Renal pelvis (tissue), 4 donors: ENCODE data around the gene CDC16. TPM values are rescaled to one million over a fixed set of nuclear protein-coding genes. Genes with fewer than 3 reads are reported as not detected.
"Not testable (repeated sequence)": the region's sequence is repeated elsewhere in the genome, so short reads cannot be mapped to it uniquely, and the experiment has no call there.

Source experiments
- DNase-seq: peaks from one replicate; pipeline ENCODE4 v3.0.0-alpha.2; 2013
- polyA plus RNA-seq, 3 donors: library from polyadenylated mRNA; unstranded; fragments of 120-200 nt; gene quantifications; one replicate each; pipeline ENCODE4 v1.2.1, GENCODE V29; 2013; ENCODE audit not compliant: insufficient read length in 3 of 3

The CDC16 gene
- polyA plus RNA-seq, 3 donors, result 104 to 127 (median 125) TPM

DNA sequence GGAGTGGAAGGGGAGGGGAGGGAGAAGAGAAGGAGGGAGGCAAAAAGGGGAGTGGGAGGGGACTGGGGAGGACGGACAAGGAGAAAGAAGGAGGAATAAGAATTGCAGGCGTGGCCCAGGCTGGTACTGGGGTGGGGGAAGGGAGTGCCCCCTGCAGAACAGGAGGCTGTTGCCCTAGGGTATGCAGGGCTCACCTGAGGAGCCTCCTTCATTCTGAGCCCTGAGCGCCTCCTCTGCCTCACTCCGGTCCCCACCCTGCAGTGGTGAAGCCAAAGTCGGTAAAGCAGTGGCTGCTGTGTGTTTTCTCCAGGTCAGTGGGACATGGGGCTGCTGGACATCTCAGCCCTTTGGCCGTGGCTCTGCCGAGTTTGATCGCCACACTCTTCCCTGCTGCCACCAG is 9.1 kb upstream of the CDC16 start:
- no peak for DNase-seq

DNA sequence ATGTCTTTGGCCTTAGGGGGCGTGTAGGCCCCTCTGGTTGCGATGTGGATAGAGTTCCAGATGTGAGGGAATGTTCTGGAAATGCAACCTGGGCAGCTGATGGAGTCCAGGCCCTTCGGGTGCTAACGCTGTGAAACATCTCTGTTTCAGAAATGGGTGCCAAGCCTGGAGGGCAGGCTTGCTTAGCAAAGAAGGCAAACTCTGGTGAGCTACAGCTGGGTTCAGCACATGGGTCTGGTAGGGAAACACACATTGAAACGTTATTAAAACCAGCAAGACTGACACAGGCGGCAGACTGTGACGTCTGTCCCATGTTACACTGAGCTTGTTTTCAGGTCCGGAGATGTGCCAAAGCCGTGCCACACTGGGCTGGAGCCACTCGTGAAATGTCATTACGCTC is 8.6 kb upstream of the CDC16 start:
- no peak for DNase-seq

GRCh38 chr13:114226699-114227323 is 7.9 kb upstream of the CDC16 start:
- peak; percentile 85 for DNase-seq

- no peak for DNase-seq
Observed at GRCh38 chr13:114227528-114227927, 7.2 kb upstream of the CDC16 start.

GRCh38 chr13:114228176-114228575 is 6.5 kb upstream of the CDC16 start:
- no peak for DNase-seq

DNA sequence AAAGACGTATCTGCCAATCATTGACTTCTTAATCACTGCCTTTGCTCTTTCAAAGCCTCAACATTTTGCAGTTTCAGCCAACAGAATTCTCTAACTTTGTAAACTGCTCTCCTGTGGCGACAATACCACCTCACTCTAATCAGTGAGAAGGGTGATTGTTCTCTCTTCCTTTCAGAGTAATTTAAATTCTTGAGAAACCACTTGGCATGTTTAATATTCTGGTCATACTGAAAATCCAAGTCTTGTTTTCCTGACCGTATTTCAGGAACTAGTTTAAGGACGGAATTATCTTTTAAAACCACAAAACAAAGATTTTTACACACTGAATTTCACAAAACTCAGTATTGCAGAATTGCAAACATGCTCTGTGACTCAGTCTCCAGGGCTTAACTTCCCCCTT is 5.2 kb upstream of the CDC16 start:
- no peak for DNase-seq

- DNase-seq, result no peak
Observed at GRCh38 chr13:114230117-114230516, 4.6 kb upstream of the CDC16 start.

DNA sequence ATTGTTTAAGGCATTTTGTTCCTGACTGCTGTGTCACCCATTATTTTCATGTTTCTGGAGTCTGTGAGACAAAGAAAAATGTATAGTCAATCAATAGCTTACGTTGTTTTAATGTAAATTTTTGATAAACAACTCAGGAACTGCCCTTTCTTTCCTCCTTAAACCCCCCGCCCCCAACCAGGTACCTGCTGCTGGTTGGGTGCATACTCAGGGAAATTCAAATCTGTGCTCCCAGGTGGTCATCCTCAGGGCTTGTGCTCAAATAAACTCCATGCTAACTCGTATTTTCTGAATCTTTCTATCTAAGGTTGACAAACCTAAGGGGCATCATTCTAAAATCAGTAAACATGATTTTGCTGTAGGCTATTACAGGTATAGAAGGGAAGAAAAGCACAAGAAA is 4.1 kb upstream of the CDC16 start:
- DNase-seq, result no peak

- DNase-seq, result no peak
Observed at GRCh38 chr13:114231886-114232285, 2.8 kb upstream of the CDC16 start.

- no peak for DNase-seq
Observed at GRCh38 chr13:114234266-114234644, 442 bp upstream of the CDC16 start.

DNA sequence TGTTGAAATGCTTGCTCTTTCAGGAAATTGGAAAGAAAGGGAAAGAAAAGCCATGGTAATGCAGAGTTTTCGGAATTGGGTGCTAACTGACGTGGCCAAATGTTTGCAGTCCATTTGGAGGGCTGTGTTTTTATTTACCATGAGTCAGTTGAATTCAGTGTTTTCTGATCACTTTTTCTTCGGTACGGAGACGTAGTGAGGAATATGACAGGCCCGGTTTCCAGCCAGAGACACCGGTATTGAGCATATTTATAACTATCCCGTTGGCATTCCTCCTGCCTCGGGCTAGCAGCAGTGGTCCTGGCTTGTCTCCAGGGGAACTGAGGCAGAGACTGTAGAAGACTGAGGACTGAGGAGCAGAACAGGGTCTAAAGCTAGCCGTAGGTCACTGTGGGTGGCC is 1.0 kb downstream of the CDC16 start:
- no peak for DNase-seq

- no peak for DNase-seq
Observed at GRCh38 chr13:114236227-114236626, 1.5 kb downstream of the CDC16 start.

GRCh38 chr13:114237415-114238112 is 2.9 kb downstream of the CDC16 start:
- no peak for DNase-seq

- no peak for DNase-seq
Observed at GRCh38 chr13:114241918-114242317, 7.2 kb downstream of the CDC16 start.

GRCh38 chr13:114243971-114244370 is 9.3 kb downstream of the CDC16 start:
- no peak for DNase-seq

- DNase-seq, result no peak
Observed at GRCh38 chr13:114244637-114245036, 9.9 kb downstream of the CDC16 start.

DNA sequence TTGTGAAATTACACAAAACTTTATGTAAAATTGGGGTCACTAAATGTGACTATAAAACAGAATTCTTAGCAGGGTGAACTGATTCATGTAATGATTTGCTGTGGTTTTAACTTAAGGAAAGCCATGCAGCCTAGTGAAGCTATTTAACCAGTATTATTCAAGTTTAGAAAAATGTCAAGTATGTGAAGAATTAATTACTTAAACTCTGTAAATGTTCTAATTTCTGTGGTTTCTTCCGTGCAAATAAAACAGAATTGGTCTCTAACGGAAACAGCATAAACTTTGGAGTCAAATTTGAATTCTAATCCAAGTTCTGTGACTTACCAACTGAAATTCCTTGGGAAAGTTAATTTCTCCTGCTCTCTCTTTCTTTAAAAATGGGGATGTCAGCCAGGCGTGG is 13.3 kb downstream of the CDC16 start:
- DNase-seq, result no peak

DNA sequence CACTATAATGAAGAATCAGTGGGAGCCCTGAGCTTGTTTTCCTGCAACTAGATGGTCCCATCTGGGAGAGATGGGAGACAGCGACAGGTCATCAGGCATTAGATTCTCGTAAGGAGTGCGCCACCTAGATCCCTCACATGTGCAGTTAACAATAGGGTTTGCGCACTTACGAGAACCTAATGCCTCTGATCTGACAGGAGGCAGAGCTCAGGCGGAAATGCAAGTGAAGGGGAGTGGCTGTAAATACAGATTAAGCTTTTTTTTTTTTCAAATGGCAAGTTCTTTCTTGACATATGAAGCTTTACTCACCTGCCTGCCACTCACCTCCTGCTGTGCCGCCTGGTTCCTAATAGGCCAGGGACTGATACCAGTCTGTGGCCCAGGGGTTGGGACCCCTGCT is 14.4 kb downstream of the CDC16 start:
- DNase-seq, result no peak

GRCh38 chr13:114251639-114252440 is 17.1 kb downstream of the CDC16 start:
- DNase-seq, result not testable (repeated sequence)

DNA sequence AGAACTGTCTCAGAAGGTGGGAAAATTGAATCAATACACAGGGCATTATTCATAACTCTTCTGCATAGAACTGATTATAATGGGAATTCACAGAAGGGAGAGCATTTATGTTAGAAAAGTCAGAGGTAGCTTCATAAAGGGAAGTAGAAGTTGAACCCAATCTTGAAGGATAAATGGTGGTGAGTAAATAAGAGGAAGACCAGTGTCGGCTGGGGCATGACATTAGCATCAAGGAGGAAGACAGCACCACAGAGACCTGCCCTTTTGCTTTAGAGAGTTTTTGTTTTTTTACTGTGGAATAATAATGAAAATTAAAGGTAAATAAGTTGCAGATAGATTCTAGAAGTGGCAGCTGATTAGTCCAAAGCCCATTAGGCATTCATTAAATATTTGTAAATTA is 21.9 kb downstream of the CDC16 start:
- no peak for DNase-seq

- no peak for DNase-seq
Observed at GRCh38 chr13:114257014-114257413, 22.3 kb downstream of the CDC16 start.

GRCh38 chr13:114258589-114258988 is 23.9 kb downstream of the CDC16 start:
- no peak for DNase-seq

DNA sequence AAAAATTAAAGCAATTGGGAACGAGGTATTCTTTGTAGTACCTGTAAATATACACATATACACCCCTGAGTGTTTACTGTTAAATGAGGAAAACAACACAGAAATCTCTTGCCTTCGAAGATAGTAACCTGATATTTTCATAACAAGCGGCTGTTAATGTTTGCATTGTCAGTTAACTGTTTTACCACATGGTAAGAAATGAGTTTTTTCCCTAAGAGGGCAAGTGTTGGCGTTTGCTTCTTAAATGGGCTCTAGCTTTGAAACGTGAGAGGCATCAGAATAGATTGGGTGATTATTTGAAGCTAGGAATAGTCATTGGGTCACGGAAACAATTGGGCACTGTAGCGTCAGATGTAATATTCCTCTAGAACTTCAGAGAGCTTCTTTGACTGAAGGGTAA is 24.7 kb downstream of the CDC16 start:
- no peak for DNase-seq
